Type B pancreatic cell (in vitro differentiated cells): Measurements from ENCODE around the gene YWHAB. TPM values are rescaled to one million over a fixed set of nuclear protein-coding genes. Genes with fewer than 3 reads are reported as not detected.

ENCODE experiments used
- DNase-seq: peaks from one replicate; pipeline ENCODE4 v3.0.0; 2021; ENCODE audit warnings: mixed read lengths; ENCODE audit not compliant: unreplicated experiment; ENCODE audit errors: extremely low spot score
- H3K27ac Mint-ChIP-seq: 2 replicates; pipeline ENCODE4 v1.8.0; 2021; ENCODE audit warnings: mild to moderate bottlenecking, mixed read lengths
- H3K27me3 Mint-ChIP-seq: 2 replicates; pipeline ENCODE4 v1.8.0; 2021; ENCODE audit warnings: mixed read lengths
- H3K36me3 Mint-ChIP-seq: 2 replicates; pipeline ENCODE4 v1.8.0; 2021; ENCODE audit warnings: mixed read lengths
- H3K4me1 Mint-ChIP-seq: one replicate; pipeline ENCODE4 v1.8.0; 2021; ENCODE audit warnings: mixed read lengths; ENCODE audit not compliant: unreplicated experiment
- H3K4me3 Mint-ChIP-seq: 2 replicates; pipeline ENCODE4 v1.8.0; 2021; ENCODE audit warnings: mild to moderate bottlenecking, mixed read lengths
- H3K9me3 Mint-ChIP-seq: 2 replicates; pipeline ENCODE4 v1.8.0; 2021; ENCODE audit warnings: mixed read lengths
- CTCF ChIP-seq: fragments of 200-600 bp; sonication (generic); conservative IDR thresholded peaks from 2 replicates; pipeline ENCODE4 v1.5.0; 2021; ENCODE audit warnings: antibody characterized with exemption, mild to moderate bottlenecking
- total RNA-seq: library from RNA; stranded (reverse); gene quantifications from 2 replicates; pipeline ENCODE4 v1.2.1, GENCODE V29; 2021; ENCODE audit warnings: low replicate concordance

Gene YWHAB
- total RNA-seq, 1 donor from 2014 or later = 153 TPM

GRCh38 chr20:44948107-44948506, 62.6 kb downstream of the YWHAB start:
- H3K4me3 Mint-ChIP-seq = no peak overlapping the region
- no peak for TF ChIP-seq CTCF
- H3K9me3 Mint-ChIP-seq = no peaks in the 10 kb centered on the region
- DNase-seq = no peak
- H3K36me3 Mint-ChIP-seq = peaks cover 33% of the 10 kb centered on the region
- H3K4me1 Mint-ChIP-seq = peaks cover 9% of the 10 kb centered on the region
- no peaks in the 10 kb centered on the region for H3K27me3 Mint-ChIP-seq
- H3K27ac Mint-ChIP-seq = no peak overlapping the region

- H3K9me3 Mint-ChIP-seq = no peaks in the 10 kb centered on the region
- H3K36me3 Mint-ChIP-seq = peaks cover 36% of the 10 kb centered on the region
- H3K27ac Mint-ChIP-seq = no peak overlapping the region
- H3K4me3 Mint-ChIP-seq = no peak overlapping the region
- H3K27me3 Mint-ChIP-seq = no peaks in the 10 kb centered on the region
- peaks cover 13% of the 10 kb centered on the region for H3K4me1 Mint-ChIP-seq
- DNase-seq = no peak
- TF ChIP-seq CTCF = no peak
Observed at GRCh38 chr20:44948513-44948912, 63.0 kb downstream of the YWHAB start.

- Mint-ChIP-seq H3K36me3 (peaks cover 45% of the 10 kb centered on the region), H3K27me3 (no peaks in the 10 kb centered on the region), H3K4me3 (no peak overlapping the region), H3K27ac (no peak overlapping the region), H3K4me1 (peaks cover 20% of the 10 kb centered on the region), H3K9me3 (no peaks in the 10 kb centered on the region)
- DNase-seq = no peak
- TF ChIP-seq CTCF = no peak
Observed at GRCh38 chr20:44950368-44950767, 64.9 kb downstream of the YWHAB start.

GRCh38 chr20:44952731-44953130, 67.2 kb downstream of the YWHAB start:
- peaks cover 46% of the 10 kb centered on the region for H3K36me3 Mint-ChIP-seq
- peak overlapping the region; percentile 97 for H3K27ac Mint-ChIP-seq
- H3K27me3 Mint-ChIP-seq = no peaks in the 10 kb centered on the region
- H3K4me3 Mint-ChIP-seq = peak overlapping the region; percentile 31
- H3K4me1 Mint-ChIP-seq = peaks cover 21% of the 10 kb centered on the region
- H3K9me3 Mint-ChIP-seq = no peaks in the 10 kb centered on the region
- no peak for TF ChIP-seq CTCF
- no peak for DNase-seq

- Mint-ChIP-seq H3K36me3 (peaks cover 52% of the 10 kb centered on the region), H3K4me3 (peak overlapping the region; percentile 65), H3K9me3 (no peaks in the 10 kb centered on the region), H3K4me1 (peaks cover 35% of the 10 kb centered on the region), H3K27me3 (no peaks in the 10 kb centered on the region), H3K27ac (peak overlapping the region; percentile 97)
- no peak for TF ChIP-seq CTCF
- DNase-seq = no peak
Observed at GRCh38 chr20:44954211-44954610, 68.7 kb downstream of the YWHAB start.

GRCh38 chr20:44955270-44955669, 69.8 kb downstream of the YWHAB start:
- no peaks in the 10 kb centered on the region for H3K9me3 Mint-ChIP-seq
- peak overlapping the region; percentile 97 for H3K27ac Mint-ChIP-seq
- peak overlapping the region; percentile 20 for H3K4me3 Mint-ChIP-seq
- no peak for TF ChIP-seq CTCF
- peaks cover 41% of the 10 kb centered on the region for H3K4me1 Mint-ChIP-seq
- peaks cover 52% of the 10 kb centered on the region for H3K36me3 Mint-ChIP-seq
- no peak for DNase-seq
- H3K27me3 Mint-ChIP-seq = no peaks in the 10 kb centered on the region
